H1 (cell line): ENCODE data around the gene MAGEA12.
"Not testable (repeated sequence)": the region's sequence is repeated elsewhere in the genome, so short reads cannot be mapped to it uniquely, and the experiment has no call there.

Source experiments
- BACH1 ChIP-seq: IDR thresholded peaks from 2 replicates; pipeline ENCODE4 v1.6.1; 2012; ENCODE audit warnings: low read length, improper control_type of control experiment
- BRCA1 ChIP-seq: IDR thresholded peaks from 2 replicates; pipeline ENCODE4 v1.6.1; 2012; ENCODE audit warnings: low read depth, low read length, improper control_type of control experiment
- CBX5 ChIP-seq: fragments of 300-800, 300-1000 bp; sonication (generic); IDR thresholded peaks from 2 replicates; pipeline ENCODE4 v1.7.1; 2016; ENCODE audit warnings: antibody characterized with exemption, low read length, low read depth
- EZH2 ChIP-seq: fragments of 200-600 bp; sonication (generic); IDR thresholded peaks from 2 replicates; pipeline ENCODE4 v1.7.1; 2012; ENCODE audit warnings: low read depth, mild to moderate bottlenecking, moderate library complexity, low read length, inconsistent platforms; ENCODE audit not compliant: severe bottlenecking
- JUN ChIP-seq: IDR thresholded peaks from 2 replicates; pipeline ENCODE4 v1.6.1; 2011; ENCODE audit warnings: low read depth, mild to moderate bottlenecking, improper control_type of control experiment, low read length
- KDM5A ChIP-seq: fragments of 200-600 bp; IDR thresholded peaks from 2 replicates; pipeline ENCODE4 v1.7.1; 2012; ENCODE audit warnings: mild to moderate bottlenecking, low read length, inconsistent platforms, mixed read lengths
- POLR2A ChIP-seq, 2 experiments: IDR thresholded peaks; 1 replicate in 1 of 2; 2 replicates in 1 of 2; pipeline ENCODE4 v1.6.1; 2011; ENCODE audit warnings: low read depth in 2 of 2, low read length in 2 of 2, mild to moderate bottlenecking in 2 of 2; ENCODE audit errors: control extremely low read depth in 1 of 2
- POLR2AphosphoS5 ChIP-seq: IDR thresholded peaks from 2 replicates; pipeline ENCODE4 v1.6.1; 2011; ENCODE audit warnings: low read depth, low read length
- SP1 ChIP-seq: IDR thresholded peaks from 2 replicates; pipeline ENCODE4 v1.6.1; 2011; ENCODE audit warnings: low read depth, low read length
- SUZ12 ChIP-seq: fragments of 200-600 bp; sonication (generic); IDR thresholded peaks from 2 replicates; pipeline ENCODE4 v1.6.1; 2012; ENCODE audit warnings: mild to moderate bottlenecking, inconsistent platforms, low read length, moderate library complexity, mixed read lengths
- TAF1 ChIP-seq: IDR thresholded peaks from 2 replicates; pipeline ENCODE4 v1.6.1; 2011; ENCODE audit warnings: mild to moderate bottlenecking, low read depth, low read length
- YY1 ChIP-seq: IDR thresholded peaks from 2 replicates; pipeline ENCODE4 v1.6.1; 2011; ENCODE audit warnings: low read depth, mild to moderate bottlenecking, low read length
- TF ChIP-seq, protein P1 (sequence below), 3 experiments: IDR thresholded peaks; 1 replicate in 2 of 3; 2 replicates in 1 of 3; pipeline versions ENCODE4 v1.5.1 to v1.6.1; 2011; ENCODE audit warnings: low read length in 3 of 3, mild to moderate bottlenecking in 3 of 3, inconsistent platforms in 2 of 3, low read depth in 1 of 3, moderate library complexity in 1 of 3; ENCODE audit not compliant: insufficient read depth in 1 of 3; ENCODE audit errors: control extremely low read depth in 1 of 3

- TF ChIP-seq, protein P1, sequence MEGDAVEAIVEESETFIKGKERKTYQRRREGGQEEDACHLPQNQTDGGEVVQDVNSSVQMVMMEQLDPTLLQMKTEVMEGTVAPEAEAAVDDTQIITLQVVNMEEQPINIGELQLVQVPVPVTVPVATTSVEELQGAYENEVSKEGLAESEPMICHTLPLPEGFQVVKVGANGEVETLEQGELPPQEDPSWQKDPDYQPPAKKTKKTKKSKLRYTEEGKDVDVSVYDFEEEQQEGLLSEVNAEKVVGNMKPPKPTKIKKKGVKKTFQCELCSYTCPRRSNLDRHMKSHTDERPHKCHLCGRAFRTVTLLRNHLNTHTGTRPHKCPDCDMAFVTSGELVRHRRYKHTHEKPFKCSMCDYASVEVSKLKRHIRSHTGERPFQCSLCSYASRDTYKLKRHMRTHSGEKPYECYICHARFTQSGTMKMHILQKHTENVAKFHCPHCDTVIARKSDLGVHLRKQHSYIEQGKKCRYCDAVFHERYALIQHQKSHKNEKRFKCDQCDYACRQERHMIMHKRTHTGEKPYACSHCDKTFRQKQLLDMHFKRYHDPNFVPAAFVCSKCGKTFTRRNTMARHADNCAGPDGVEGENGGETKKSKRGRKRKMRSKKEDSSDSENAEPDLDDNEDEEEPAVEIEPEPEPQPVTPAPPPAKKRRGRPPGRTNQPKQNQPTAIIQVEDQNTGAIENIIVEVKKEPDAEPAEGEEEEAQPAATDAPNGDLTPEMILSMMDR (IDR thresholded peaks at IDR 0.05; ENCODE audit: control extremely low read depth in 1 of 3, insufficient read depth in 1 of 3, low read depth in 1 of 3, low read length in 3 of 3), result not testable (repeated sequence)
- TF ChIP-seq TAF1; SP1; JUN; SUZ12; CBX5; BACH1; POLR2A (IDR thresholded peaks at IDR 0.05; ENCODE audit: control extremely low read depth in 1 of 2, low read depth in 2 of 2, low read length in 2 of 2); YY1; BRCA1; POLR2AphosphoS5; EZH2; KDM5A: not testable (repeated sequence)
Measured at GRCh38 chrX:152753686-152754650, 20.4 kb downstream of the MAGEA12 start, which contains the start of gene MAGEA2.
